Calu3 (cell line): ENCODE measurements around the gene SWI5. TPM values are rescaled to one million over a fixed set of nuclear protein-coding genes. Genes with fewer than 3 reads are reported as not detected.

Experiments used
- BruUV-seq: library from RNA; stranded (reverse); fragments of 400-500 nt; replicated peaks from 2 replicates; lab custom pipeline; 2021; lab: Mats Ljungman, UMichigan
- CTCF ChIA-PET: fragments of 300-600 bp; sonication (Branson Sonifier 250); formaldehyde crosslinking; loops from one replicate; lab custom pipeline; 2022; ENCODE audit warnings: antibody characterized with exemption; lab: Charles Lee
- DNase-seq: peaks from one replicate; pipeline ENCODE4 v3.0.0; 2022
- H3K27ac Mint-ChIP-seq: one replicate; pipeline ENCODE4 v1.8.0; 2022; ENCODE audit warnings: mixed read lengths; ENCODE audit not compliant: unreplicated experiment
- H3K27me3 Mint-ChIP-seq: one replicate; pipeline ENCODE4 v1.8.0; 2022; ENCODE audit warnings: mixed read lengths; ENCODE audit not compliant: unreplicated experiment
- H3K36me3 Mint-ChIP-seq: one replicate; pipeline ENCODE4 v1.8.0; 2022; ENCODE audit warnings: mild to moderate bottlenecking, moderate library complexity, mixed read lengths; ENCODE audit not compliant: insufficient read depth, unreplicated experiment
- H3K4me1 Mint-ChIP-seq: one replicate; pipeline ENCODE4 v1.8.0; 2022; ENCODE audit warnings: mild to moderate bottlenecking, low read depth, mixed read lengths; ENCODE audit not compliant: unreplicated experiment
- H3K4me3 Mint-ChIP-seq: one replicate; pipeline ENCODE4 v1.8.0; 2022; ENCODE audit warnings: mild to moderate bottlenecking, low read depth, moderate library complexity, mixed read lengths; ENCODE audit not compliant: unreplicated experiment
- H3K9me3 Mint-ChIP-seq: one replicate; pipeline ENCODE4 v1.8.0; 2022; ENCODE audit warnings: low read depth, mixed read lengths; ENCODE audit not compliant: unreplicated experiment
- CTCF ChIP-seq: fragments of 200-600 bp; IDR thresholded peaks from one replicate; pipeline ENCODE4 v1.8.0; 2022; ENCODE audit warnings: antibody characterized with exemption; ENCODE audit not compliant: unreplicated experiment
- intact Hi-C: fragments of 100-400 bp; cut with micrococcal nuclease; formaldehyde crosslinking; loops from one replicate; pipeline ENCODE4 v1.10.0; 2022; ENCODE audit not compliant: unreplicated experiment
- total RNA-seq: library from RNA; stranded (reverse); gene quantifications from 2 replicates; pipeline ENCODE4 v1.2.3, GENCODE V29; 2022

SWI5 gene
- total RNA-seq, 1 experiment from 2014 or later: 9.6 TPM

DNA sequence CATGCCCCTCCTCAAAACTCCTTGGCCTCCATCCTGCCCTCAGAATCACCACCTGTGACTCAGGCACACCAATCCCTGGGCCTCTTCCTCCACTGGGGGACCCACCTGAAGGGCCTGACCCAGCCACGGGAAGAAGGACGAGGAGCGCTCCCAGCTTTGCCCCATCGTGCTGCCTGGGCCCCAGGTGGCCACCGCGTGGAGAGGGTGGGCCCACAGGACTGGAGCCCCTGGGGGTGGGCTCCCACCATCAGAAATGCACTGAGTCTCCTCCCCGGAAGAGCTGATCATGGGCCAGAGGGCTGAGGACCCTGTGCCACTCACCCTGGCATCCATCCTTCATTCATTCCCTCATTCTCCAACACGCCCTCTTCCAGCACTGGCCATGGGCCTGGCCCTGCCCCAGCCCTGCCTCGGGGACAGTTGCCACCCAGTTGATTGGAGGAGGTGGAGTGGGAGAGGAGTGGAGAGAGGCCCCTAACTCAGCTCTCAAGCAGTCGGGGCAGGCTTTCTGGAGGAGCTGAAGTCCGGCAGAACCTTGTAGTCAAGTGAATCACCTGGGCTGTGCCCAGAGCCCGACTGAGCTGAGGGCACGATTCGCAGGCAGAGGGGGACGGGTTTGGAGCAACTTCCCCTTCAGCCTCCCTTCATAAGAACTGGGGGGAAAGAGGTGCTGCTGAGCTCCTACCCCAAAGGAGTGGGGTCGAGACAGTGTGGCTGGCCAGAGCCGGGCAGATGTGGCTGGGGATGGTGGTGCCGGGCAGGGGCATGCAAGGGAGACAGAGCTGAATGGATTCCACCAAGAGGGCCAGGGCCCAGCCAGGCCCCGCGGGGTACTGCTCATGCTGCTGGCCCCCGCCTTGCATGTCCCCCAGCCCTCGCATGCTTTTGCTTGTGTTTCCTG lies 43.3 kb upstream of the SWI5 start:
- no peaks in the 10 kb centered on the region for H3K27me3 Mint-ChIP-seq
- no TSS peak for BruUV-seq
- DNase-seq: no peak
- H3K4me1 Mint-ChIP-seq: no peaks in the 10 kb centered on the region
- no peak overlapping the region for H3K4me3 Mint-ChIP-seq
- H3K36me3 Mint-ChIP-seq: peaks cover 7% of the 10 kb centered on the region
- H3K9me3 Mint-ChIP-seq: no peaks in the 10 kb centered on the region
- no peak for TF ChIP-seq CTCF
- intact Hi-C loops: no loop called here
- H3K27ac Mint-ChIP-seq: no peak overlapping the region
- CTCF ChIA-PET: no interaction called here

GRCh38 chr9:128233817-128234406 lies 42.2 kb upstream of the SWI5 start:
- Mint-ChIP-seq H3K4me3 (no peak overlapping the region), H3K36me3 (peaks cover 7% of the 10 kb centered on the region), H3K27ac (no peak overlapping the region), H3K27me3 (no peaks in the 10 kb centered on the region), H3K9me3 (no peaks in the 10 kb centered on the region), H3K4me1 (no peaks in the 10 kb centered on the region)
- CTCF ChIA-PET: no interaction called here
- no peak for DNase-seq
- intact Hi-C loops: no loop called here
- BruUV-seq: no TSS peak
- no peak for TF ChIP-seq CTCF

- no peaks in the 10 kb centered on the region for H3K9me3 Mint-ChIP-seq
- no peaks in the 10 kb centered on the region for H3K27me3 Mint-ChIP-seq
- peaks cover 10% of the 10 kb centered on the region for H3K36me3 Mint-ChIP-seq
- no peak overlapping the region for H3K4me3 Mint-ChIP-seq
- H3K27ac Mint-ChIP-seq: no peak overlapping the region
- CTCF ChIA-PET: interaction anchor here (0.6 kb wide), 1 partner anchor 111 kb away, joined by 3 read pairs; no protein-coding TSS in a partner anchor
- intact Hi-C loops: no loop called here
- no peak for TF ChIP-seq CTCF
- no peak for DNase-seq
- H3K4me1 Mint-ChIP-seq: no peaks in the 10 kb centered on the region
- BruUV-seq: no TSS peak
Measured at GRCh38 chr9:128242124-128242523, 34.0 kb upstream of the SWI5 start.

GRCh38 chr9:128242828-128243214 lies 33.3 kb upstream of the SWI5 start:
- no TSS peak for BruUV-seq
- Mint-ChIP-seq H3K4me1 (no peaks in the 10 kb centered on the region), H3K4me3 (no peak overlapping the region), H3K27ac (no peak overlapping the region), H3K36me3 (peaks cover 10% of the 10 kb centered on the region), H3K27me3 (no peaks in the 10 kb centered on the region), H3K9me3 (no peaks in the 10 kb centered on the region)
- intact Hi-C loops: no loop called here
- no peak for TF ChIP-seq CTCF
- DNase-seq: no peak
- CTCF ChIA-PET: no interaction called here
